Activated T-helper 1 cell treated with anti-CD3 and anti-CD28 coated beads, Interleukin-12 subunit alpha, Interleukin-12 subunit beta, Interleukin-2, Interleukin-4 antibody, amounts not matched to agents 30 ng/mL and 10 ng/mL and 1 ng/mL, durations not matched to agents 14 hours and 24 hours and 36 hours (primary cell): Measurements from ENCODE around the gene DPP6. TPM values are rescaled to one million over a fixed set of nuclear protein-coding genes. Genes with fewer than 3 reads are reported as not detected.
"Not testable (repeated sequence)": the region's sequence is repeated elsewhere in the genome, so short reads cannot be mapped to it uniquely, and the experiment has no call there.

Experiments
- DNase-seq: peaks from one replicate; pipeline ENCODE4 v3.0.0; 2021; ENCODE audit warnings: low spot score
- H3K27ac Mint-ChIP-seq: one replicate; pipeline ENCODE4 v1.8.0; 2021; ENCODE audit warnings: mild to moderate bottlenecking, mixed read lengths
- H3K27me3 Mint-ChIP-seq: one replicate; pipeline ENCODE4 v1.8.0; 2022; ENCODE audit warnings: mild to moderate bottlenecking, moderate library complexity, mixed read lengths; ENCODE audit not compliant: insufficient read depth
- H3K36me3 Mint-ChIP-seq: one replicate; pipeline ENCODE4 v1.8.0; 2021; ENCODE audit warnings: low read depth, mixed read lengths
- H3K4me1 Mint-ChIP-seq: one replicate; pipeline ENCODE4 v1.8.0; 2021; ENCODE audit warnings: low read depth, mixed read lengths
- H3K4me3 Mint-ChIP-seq: one replicate; pipeline ENCODE4 v1.8.0; 2021; ENCODE audit warnings: mild to moderate bottlenecking, moderate library complexity, mixed read lengths
- H3K9me3 Mint-ChIP-seq: one replicate; pipeline ENCODE4 v1.8.0; 2021; ENCODE audit warnings: mixed read lengths
- intact Hi-C: fragments of 100-400 bp; cut with micrococcal nuclease; formaldehyde crosslinking; loops from one replicate; pipeline ENCODE4 v1.15.1; 2024
- total RNA-seq: library from RNA; stranded (reverse); gene quantifications from 2 replicates; pipeline ENCODE4 v1.2.3, GENCODE V29; 2022

DPP6 gene
- total RNA-seq, 1 donor from 2014 or later: not detected

DNA sequence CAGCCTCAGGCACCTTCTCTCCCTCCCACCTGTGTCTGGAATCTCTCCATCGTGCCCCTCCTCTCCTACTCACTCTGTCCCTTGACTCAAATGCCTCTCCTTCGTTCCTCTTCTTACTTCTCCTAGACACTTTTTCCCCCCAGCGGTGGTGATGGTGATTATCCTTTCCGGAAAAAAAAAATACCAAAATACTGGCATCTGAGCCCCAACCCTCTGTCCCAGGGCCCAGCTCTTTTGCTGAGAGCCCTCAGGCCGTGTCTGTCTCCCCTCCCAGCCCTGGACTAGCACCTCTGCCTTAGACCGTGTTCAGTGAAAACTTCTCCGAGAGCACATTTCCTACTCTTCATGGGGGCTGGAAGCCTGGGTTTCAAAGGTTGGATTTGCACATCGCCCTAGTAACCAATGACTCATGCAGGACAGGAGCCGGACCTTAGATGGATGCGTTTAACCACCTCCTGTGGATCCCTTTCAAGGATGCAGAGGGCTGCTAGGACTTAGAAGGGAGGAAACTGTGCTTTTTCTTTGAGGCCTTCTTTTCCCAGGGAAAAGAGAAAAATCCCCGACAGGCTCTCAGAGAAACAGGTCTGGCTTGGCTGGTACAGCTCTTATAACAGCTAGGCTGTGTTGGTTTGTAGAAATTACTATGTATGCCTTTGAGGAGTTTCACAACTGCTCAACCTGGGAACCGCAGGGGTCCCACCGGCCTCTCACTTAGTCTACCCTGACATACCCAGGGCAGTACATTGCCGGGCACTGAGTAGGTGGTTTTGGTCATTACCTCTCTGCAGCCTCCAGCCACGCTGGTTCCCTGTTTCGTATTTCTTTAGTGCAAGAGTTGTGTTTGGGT is 1.5 kb downstream of the DPP6 start:
- H3K9me3 Mint-ChIP-seq, DNase-seq, H3K4me3 Mint-ChIP-seq, intact Hi-C loops, H3K27ac Mint-ChIP-seq, H3K4me1 Mint-ChIP-seq, H3K36me3 Mint-ChIP-seq, H3K27me3 Mint-ChIP-seq: not testable (repeated sequence)

- H3K36me3 Mint-ChIP-seq, H3K4me3 Mint-ChIP-seq, H3K9me3 Mint-ChIP-seq, intact Hi-C loops, H3K27ac Mint-ChIP-seq, H3K4me1 Mint-ChIP-seq, H3K27me3 Mint-ChIP-seq, DNase-seq: not testable (repeated sequence)
These were observed 2.5 kb downstream of the DPP6 start for GRCh38 chr7:154054664-154055063.

DNA sequence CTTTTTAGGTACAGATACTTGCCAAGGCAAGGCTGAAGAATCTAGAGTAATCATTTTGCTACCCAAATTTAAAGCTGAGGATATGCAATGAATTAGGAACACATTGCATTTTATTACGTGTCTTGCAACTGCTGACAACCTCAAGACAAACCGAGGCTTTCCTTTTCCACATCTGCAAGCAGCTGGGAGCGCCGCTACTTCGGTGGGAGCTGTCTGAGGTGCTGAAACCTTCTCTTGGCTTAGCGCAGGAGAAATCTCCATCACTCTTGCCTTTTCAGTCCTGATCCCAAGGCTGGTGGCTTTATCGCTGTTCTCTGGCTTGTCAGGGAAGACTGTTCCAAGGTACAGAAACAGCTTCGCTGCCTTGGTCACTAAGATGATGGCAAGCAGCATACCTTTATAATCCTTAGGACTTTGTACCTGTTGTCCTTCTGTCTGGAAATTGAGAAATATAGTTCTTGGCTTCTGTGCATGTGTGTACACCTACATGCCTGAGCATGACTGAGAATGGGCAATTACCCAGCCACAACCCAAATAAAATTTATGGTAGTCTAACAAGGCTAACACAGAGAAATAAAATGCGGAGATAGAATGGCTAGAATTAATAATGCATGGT is 3.4 kb downstream of the DPP6 start:
- H3K9me3 Mint-ChIP-seq, DNase-seq, H3K27me3 Mint-ChIP-seq, H3K4me1 Mint-ChIP-seq, H3K4me3 Mint-ChIP-seq, intact Hi-C loops, H3K27ac Mint-ChIP-seq, H3K36me3 Mint-ChIP-seq: not testable (repeated sequence)

GRCh38 chr7:154058783-154059182 is 6.6 kb downstream of the DPP6 start:
- H3K27ac Mint-ChIP-seq, H3K4me1 Mint-ChIP-seq, H3K36me3 Mint-ChIP-seq, H3K4me3 Mint-ChIP-seq, H3K27me3 Mint-ChIP-seq, H3K9me3 Mint-ChIP-seq, intact Hi-C loops, DNase-seq: not testable (repeated sequence)

GRCh38 chr7:154060551-154060950 is 8.4 kb downstream of the DPP6 start:
- H3K27ac Mint-ChIP-seq, DNase-seq, intact Hi-C loops, H3K9me3 Mint-ChIP-seq, H3K4me3 Mint-ChIP-seq, H3K36me3 Mint-ChIP-seq, H3K27me3 Mint-ChIP-seq, H3K4me1 Mint-ChIP-seq: not testable (repeated sequence)

GRCh38 chr7:154071833-154072232 is 19.6 kb downstream of the DPP6 start:
- H3K9me3 Mint-ChIP-seq, H3K4me3 Mint-ChIP-seq, H3K36me3 Mint-ChIP-seq, H3K4me1 Mint-ChIP-seq, intact Hi-C loops, H3K27me3 Mint-ChIP-seq, DNase-seq, H3K27ac Mint-ChIP-seq: not testable (repeated sequence)

GRCh38 chr7:154072395-154073181 is 20.4 kb downstream of the DPP6 start:
- H3K9me3 Mint-ChIP-seq, H3K36me3 Mint-ChIP-seq, H3K27ac Mint-ChIP-seq, DNase-seq, H3K4me3 Mint-ChIP-seq, H3K27me3 Mint-ChIP-seq, intact Hi-C loops, H3K4me1 Mint-ChIP-seq: not testable (repeated sequence)

GRCh38 chr7:154078523-154078922 is 26.3 kb downstream of the DPP6 start:
- H3K36me3 Mint-ChIP-seq, intact Hi-C loops, DNase-seq, H3K9me3 Mint-ChIP-seq, H3K4me3 Mint-ChIP-seq, H3K27ac Mint-ChIP-seq, H3K4me1 Mint-ChIP-seq, H3K27me3 Mint-ChIP-seq: not testable (repeated sequence)

DNA sequence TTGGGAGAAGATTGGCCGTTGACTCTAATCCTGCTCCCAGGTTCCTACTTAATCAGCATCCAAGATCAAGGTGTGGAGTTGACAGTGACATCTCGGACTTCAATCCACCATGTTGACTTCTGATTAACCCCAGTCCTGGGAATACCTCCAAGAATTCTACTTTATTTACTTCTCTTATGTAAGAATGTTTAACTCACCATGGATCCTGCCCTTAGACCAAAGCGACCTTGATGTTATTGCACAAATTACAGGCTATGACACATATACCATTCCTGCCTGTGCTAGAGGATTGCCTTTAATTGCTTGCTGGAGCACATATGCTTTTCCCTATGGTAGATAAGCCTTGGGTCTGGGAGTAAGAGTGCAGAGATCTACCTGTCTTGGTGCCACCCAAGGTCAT is 28.1 kb downstream of the DPP6 start:
- not testable (repeated sequence) for H3K27ac Mint-ChIP-seq, H3K4me3 Mint-ChIP-seq

DNA sequence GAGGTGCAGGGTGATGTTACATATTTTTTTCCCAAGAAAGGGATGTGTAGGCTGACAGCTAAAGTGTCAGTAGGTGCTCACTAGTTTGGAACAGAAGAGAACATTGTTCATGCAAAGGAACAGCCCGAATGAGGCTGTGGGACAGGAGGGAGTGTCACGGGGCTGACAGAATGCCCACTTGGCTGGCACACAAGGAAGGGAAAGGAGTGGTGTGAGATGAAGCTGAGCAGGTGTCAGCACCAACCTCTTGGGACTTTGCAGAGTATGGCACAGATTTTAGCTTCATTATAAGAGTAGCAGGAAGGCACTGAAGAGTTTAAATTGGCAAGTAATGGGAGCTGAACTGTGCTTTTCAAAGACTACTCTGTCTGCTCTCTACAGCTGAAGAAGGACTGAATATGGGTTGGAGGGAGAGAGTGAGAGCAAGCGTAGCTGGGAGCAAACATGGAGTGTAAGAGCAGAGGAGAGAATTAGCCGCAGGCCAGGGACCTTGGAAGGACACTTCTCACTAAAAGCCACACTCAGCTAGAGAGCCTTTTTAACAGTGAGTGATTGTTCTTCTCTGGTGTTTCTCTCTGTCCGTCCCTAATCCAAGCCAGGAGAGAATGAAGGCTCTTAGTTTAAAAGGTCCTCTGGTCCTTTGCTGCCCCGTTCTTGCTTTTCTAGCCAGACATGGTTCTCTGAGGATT is 35.0 kb downstream of the DPP6 start:
- H3K4me1 Mint-ChIP-seq, H3K36me3 Mint-ChIP-seq, H3K27ac Mint-ChIP-seq, H3K27me3 Mint-ChIP-seq, intact Hi-C loops, H3K9me3 Mint-ChIP-seq, DNase-seq, H3K4me3 Mint-ChIP-seq: not testable (repeated sequence)

More for the DNA sequence above, 28.1 kb downstream of the DPP6 start:
- H3K27me3 Mint-ChIP-seq, H3K36me3 Mint-ChIP-seq, H3K9me3 Mint-ChIP-seq, intact Hi-C loops, H3K4me1 Mint-ChIP-seq, DNase-seq: not testable (repeated sequence)

DNA sequence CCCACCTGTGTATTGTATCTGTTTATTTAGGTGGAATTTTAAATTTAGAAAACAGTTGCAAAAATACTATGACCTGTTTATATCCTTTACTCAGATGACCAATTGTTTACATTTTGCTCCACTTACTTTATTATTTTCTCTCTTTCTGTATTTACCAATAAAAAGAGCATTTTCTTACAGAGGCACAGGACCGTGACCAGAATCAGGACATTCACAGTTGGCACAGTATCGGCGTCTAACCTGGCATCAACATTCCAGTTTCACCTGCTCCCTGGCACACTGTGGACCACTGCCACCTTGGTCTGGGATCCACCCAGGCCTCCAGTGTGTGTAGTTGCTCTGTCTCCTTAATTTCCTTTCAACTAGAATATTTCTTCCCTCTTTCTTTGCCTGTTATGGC is 39.9 kb downstream of the DPP6 start:
- H3K9me3 Mint-ChIP-seq, H3K27me3 Mint-ChIP-seq, H3K36me3 Mint-ChIP-seq, intact Hi-C loops, DNase-seq, H3K4me3 Mint-ChIP-seq, H3K4me1 Mint-ChIP-seq, H3K27ac Mint-ChIP-seq: not testable (repeated sequence)

DNA sequence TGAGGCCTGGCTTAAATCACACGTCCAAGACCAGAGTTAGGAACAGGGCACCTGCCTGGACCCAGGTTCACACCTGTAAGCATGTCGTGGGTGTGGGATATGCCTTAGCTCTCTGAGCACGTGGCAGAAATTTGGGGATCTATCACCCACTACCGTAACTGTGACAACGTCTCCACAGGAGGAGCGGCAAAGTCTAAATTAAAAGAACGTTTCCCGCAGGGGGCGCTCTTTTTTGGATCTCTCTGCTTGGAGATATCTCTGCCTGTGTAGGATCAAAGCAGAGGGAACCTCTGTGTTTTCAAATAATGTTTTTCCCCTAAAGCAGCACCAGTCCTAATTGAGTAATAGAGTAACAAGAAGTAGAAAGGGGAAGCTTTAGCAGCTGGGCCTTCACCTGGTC is 43.0 kb downstream of the DPP6 start:
- not testable (repeated sequence) for H3K4me1 Mint-ChIP-seq

GRCh38 chr7:154105063-154105462 is 52.9 kb downstream of the DPP6 start:
- intact Hi-C loops, H3K27me3 Mint-ChIP-seq, H3K27ac Mint-ChIP-seq, H3K36me3 Mint-ChIP-seq, H3K4me3 Mint-ChIP-seq, H3K4me1 Mint-ChIP-seq, DNase-seq: not testable (repeated sequence)
- peaks cover 19% of the 10 kb centered on the region for H3K9me3 Mint-ChIP-seq

More for the DNA sequence above, 43.0 kb downstream of the DPP6 start:
- H3K9me3 Mint-ChIP-seq, DNase-seq, intact Hi-C loops, H3K27ac Mint-ChIP-seq, H3K4me3 Mint-ChIP-seq, H3K27me3 Mint-ChIP-seq, H3K36me3 Mint-ChIP-seq: not testable (repeated sequence)
